ENCODE data around the gene ACCS. TPM values are rescaled to one million over a fixed set of nuclear protein-coding genes. Genes with fewer than 3 reads are reported as not detected.
A peak's percentile ranks its signal among the peaks of the same experiment; 100 is the strongest.

Gene ACCS
- total and polyA plus RNA-seq, 9 of the 15 experiments (the other 6 are each of a cell fraction or from before 2014, with no cell fraction given): 4.2 to 25.9 (median 16.3) TPM

GRCh38 chr11:44120169-44120568, 54.1 kb downstream of the ACCS start:
- Histone ChIP-seq H3K27ac (ENCODE audit: extremely low read depth, low read depth, low read length) (no peak overlapping the region), H3K36me3 (ENCODE audit: control insufficient read depth, insufficient read depth, low read length) (peaks cover 50% of the 10 kb centered on the region), H3K9me1 (ENCODE audit: control insufficient read depth, insufficient read depth, low read length) (no peaks in the 10 kb centered on the region), H3K79me2 (ENCODE audit: control insufficient read depth, insufficient read depth, low read length) (no peaks in the 10 kb centered on the region), H3K27me3 (ENCODE audit: control insufficient read depth in 2 of 2, insufficient read depth in 2 of 2, low read length in 2 of 2) (no peaks in the 10 kb centered on the region), H4K20me1 (replicated peaks; ENCODE audit: control insufficient read depth, insufficient read depth, low read length) (no peaks in the 10 kb centered on the region), H3K9ac (ENCODE audit: insufficient read depth in 1 of 2, low read depth in 2 of 2, low read length in 2 of 2) (no peak overlapping the region), H3K4me2 (ENCODE audit: insufficient read depth, low read length) (no peak overlapping the region), H3K4me3 (no peak overlapping the region), H3K9me3 (replicated peaks; ENCODE audit: control insufficient read depth, insufficient read depth, low read depth, low read length) (no peaks in the 10 kb centered on the region), H3K4me1 (replicated peaks in 1 of 2; ENCODE audit: control insufficient read depth in 2 of 2, insufficient read depth in 2 of 2, low read length in 2 of 2) (no peaks in the 10 kb centered on the region; a peak in 1 of 5 replicates), H2AFZ (ENCODE audit: low read depth, low read length) (no peak overlapping the region)
- ATAC-seq (peak; percentile 79), FAIRE-seq (no peak), DNase-seq (ENCODE audit: extremely low read depth in 1 of 4, low spot score in 3 of 4) (peak in 2 of 4 experiments; percentile 37 to 39)
- in situ Hi-C loops (cut with MboI): no loop called here
- ChIA-PET CTCF (ENCODE audit: low intra/inter-chr PET ratio) (interaction anchor here (1.2 kb wide), 1 partner anchor 26 kb away, joined by 3 read pairs; no protein-coding TSS in a partner anchor), POLR2A (interaction anchor here (1.3 kb wide), 1 partner anchor 16 kb away, joined by 3 read pairs; no protein-coding TSS in a partner anchor)
- intact Hi-C loops (cut with micrococcal nuclease): no loop called here
- TF ChIP-seq, protein P1, sequence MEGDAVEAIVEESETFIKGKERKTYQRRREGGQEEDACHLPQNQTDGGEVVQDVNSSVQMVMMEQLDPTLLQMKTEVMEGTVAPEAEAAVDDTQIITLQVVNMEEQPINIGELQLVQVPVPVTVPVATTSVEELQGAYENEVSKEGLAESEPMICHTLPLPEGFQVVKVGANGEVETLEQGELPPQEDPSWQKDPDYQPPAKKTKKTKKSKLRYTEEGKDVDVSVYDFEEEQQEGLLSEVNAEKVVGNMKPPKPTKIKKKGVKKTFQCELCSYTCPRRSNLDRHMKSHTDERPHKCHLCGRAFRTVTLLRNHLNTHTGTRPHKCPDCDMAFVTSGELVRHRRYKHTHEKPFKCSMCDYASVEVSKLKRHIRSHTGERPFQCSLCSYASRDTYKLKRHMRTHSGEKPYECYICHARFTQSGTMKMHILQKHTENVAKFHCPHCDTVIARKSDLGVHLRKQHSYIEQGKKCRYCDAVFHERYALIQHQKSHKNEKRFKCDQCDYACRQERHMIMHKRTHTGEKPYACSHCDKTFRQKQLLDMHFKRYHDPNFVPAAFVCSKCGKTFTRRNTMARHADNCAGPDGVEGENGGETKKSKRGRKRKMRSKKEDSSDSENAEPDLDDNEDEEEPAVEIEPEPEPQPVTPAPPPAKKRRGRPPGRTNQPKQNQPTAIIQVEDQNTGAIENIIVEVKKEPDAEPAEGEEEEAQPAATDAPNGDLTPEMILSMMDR (IDR thresholded peaks at IDR 0.05 in 2 of 3, conservative IDR thresholded peaks at IDR 0.05 in 1 of 3; ENCODE audit: insufficient read depth in 2 of 3, low read depth in 1 of 3, low read length in 3 of 3): peak; percentile 41 to 58 (median 50)
- TF ChIP-seq SLC30A9 (CRISPR knock-in tag; IDR thresholded peaks at IDR 0.05): no peak
- TF ChIP-seq RAD21 (CRISPR knock-in tag; conservative IDR thresholded peaks at IDR 0.05 in 1 of 2, IDR thresholded peaks at IDR 0.05 in 1 of 2): peak in 1 of 2 experiments; percentile 27; a peak in 1 of 4 replicates
- no peak for TF ChIP-seq HINFP (tag; conservative IDR thresholded peaks at IDR 0.05; ENCODE audit: low read depth)
- no TSS peak for BruUV-seq (replicated peaks)
- WGBS (ENCODE audit: insufficient coverage, low coverage, missing lambda C conversion rate): 73% methylated on average over 5 of the region's 5 CpGs
